NCI-H187 treated with DMSO at 0.1 percent for 48 hours (cell line): Measurements from ENCODE around the gene HPRT1.

Experiments
- DNase-seq: peaks from one replicate; lab custom pipeline; 2025; lab: John Stamatoyannopoulos, UW

Gene HPRT1

DNA sequence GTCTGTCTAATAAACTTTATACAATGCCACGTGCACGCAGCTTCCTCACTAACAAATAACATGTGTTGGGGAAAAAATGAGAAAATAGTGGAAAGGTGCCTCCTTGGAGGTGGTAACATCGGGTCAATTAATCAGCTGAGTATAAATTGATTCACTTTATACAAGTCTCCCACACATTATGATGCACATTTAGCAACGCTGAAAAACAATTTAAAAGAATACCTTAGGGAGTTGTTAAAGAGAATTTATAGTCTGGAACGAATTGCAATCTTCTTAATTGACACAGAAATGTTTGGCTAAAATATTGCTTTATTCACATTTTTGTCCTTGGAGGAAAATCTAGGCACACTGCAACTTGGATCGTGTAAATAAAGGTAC is 84.2 kb downstream of the HPRT1 start:
- no peak for DNase-seq

DNA sequence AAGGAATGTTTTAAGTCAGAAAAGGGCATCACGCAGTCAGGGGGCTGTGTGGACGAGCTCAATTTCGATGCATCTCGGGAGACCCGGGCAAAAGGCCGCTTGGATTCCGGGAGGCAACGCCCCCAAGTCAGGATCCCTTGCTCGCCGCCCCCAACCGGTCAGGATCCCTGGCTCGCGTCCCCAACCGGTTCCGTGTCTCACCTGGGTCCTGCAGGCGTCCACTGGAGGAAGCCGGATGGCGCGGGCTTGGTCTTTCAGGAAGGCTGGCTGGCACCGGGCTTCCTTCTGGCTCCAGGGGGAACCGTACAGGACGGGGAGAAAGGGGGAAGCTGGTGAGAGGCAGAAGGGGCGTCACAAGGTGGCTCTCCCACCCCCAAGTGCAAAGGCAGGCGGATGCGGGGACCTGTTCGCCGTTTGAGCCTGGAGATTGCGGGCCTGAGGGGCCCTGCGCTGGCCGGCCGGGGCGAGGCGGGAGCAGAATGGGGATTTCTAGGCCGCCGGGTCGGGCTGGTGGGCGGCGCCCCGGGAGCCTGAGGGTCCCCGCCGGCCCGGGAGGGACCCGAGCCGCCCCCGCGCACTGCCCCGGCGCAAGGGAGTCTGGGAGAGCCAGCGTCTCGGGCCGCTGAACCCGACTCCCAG is 84.7 kb downstream of the HPRT1 start:
- DNase-seq, result no peak

- DNase-seq, result no peak
These were observed 85.5 kb downstream of the HPRT1 start for GRCh38 chrX:134545510-134545909.

DNA sequence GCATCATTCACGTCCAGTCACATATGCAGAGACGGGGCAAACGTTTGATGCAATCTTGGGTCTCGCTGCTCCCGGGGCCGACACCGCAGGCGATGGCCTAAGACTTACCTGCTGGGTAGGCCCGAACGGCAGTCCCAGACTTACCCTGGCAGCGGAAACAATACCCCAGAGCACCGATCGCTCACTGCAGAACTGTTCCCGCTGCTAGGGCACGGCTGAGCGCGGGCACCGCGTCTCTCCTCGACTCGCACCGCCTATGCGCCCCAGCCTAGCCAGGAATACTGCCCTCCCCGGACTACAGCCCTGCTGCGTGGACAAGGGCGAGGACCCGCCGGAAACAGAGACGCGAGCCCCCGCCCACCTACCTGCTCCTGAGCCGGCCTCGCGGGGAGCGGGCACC is 86.2 kb downstream of the HPRT1 start:
- DNase-seq, result no peak

DNA sequence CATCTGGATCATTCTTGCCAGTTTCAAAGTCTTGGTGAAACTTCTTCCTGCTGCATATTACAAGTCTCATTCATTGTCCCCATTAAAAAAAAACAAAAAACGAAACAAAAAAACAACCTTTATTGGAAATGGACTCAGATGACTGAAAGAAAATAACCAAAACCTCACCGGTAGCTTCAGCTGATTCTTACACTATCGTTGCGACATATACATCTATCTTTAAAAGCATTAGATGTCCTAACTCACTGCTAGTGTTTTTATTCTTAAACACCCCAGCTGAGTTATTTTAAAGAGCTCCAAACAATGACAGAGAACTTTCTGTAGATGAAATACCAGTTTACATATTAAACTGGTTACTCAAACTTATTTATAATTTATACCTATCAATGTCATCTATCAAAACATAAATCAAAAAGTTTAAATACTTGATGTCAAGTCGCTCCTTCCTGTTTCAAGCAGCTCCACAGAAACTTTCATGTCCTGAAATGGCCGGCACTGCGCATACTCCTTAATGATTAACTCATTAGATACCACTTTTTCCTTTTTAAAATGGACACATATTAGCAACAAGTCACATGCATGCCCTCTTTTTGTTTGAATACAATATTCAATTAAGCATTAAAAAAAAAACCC is 87.2 kb downstream of the HPRT1 start:
- no peak for DNase-seq

DNA sequence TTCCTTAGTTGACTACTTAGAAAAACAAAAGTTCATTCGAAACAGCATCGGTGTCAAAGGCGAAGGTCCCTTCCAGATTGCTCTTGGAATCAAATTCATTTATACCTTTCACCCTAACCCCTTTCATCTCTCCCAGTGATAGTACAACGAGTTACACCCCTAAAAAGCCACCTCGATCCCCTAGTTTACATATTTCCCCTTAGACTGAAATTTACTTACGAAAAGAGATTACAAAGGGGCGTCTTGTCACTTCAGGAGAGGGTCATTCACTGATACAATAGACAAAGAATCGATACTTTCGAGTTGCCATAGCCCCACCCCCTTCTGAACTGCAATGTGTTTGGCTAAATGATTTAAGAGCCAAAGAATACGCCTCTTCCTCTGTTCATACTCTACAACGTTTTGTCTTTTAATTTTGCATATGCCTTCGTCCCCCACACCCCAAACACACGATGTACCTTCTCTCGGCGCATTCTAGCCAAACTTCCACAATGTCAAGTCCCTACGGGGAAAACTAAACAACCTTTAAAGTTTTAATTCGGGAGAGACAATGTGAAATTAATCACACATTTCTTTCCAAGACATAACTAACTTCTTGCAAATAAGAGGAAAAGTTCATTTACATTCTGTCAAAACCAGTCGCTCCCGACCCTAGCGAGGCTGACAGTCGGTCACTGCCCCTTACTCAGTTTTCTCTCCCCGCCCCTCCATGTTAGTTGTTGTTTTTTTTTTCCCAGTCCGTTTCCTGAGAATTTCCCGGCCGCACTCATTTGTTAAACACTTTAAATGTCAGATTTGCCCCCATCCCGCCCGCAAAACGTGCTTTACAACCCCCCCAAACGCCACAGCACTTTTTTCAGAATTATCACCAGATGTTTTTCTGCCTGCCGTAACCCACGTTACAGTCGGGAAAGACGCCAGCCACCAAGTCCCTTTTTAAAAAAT is 88.6 kb downstream of the HPRT1 start:
- DNase-seq, result no peak
